Keratinocyte (primary cell): Measurements from ENCODE around the gene ADAMTS13.
"Not testable (repeated sequence)": the region's sequence is repeated elsewhere in the genome, so short reads cannot be mapped to it uniquely, and the experiment has no call there.

Experiments used
- CTCF ChIP-seq, 3 experiments: IDR thresholded peaks in 1 of 3; conservative IDR thresholded peaks in 1 of 3; optimal IDR thresholded peaks in 1 of 3; 2 replicates in 2 of 3; 3 replicates in 1 of 3; pipeline versions ENCODE3 to v1.5.1; 2011; ENCODE audit warnings: low read length in 3 of 3, mild to moderate bottlenecking in 3 of 3, moderate library complexity in 2 of 3, control low read depth in 1 of 3, inconsistent platforms in 1 of 3; ENCODE audit not compliant: insufficient read depth in 2 of 3; ENCODE audit errors: extremely low read depth in 1 of 3
- EZH2 ChIP-seq: IDR thresholded peaks from one replicate; pipeline ENCODE4 v1.6.1; 2012; ENCODE audit warnings: inconsistent platforms, mild to moderate bottlenecking, low read length, moderate library complexity

GRCh38 chr9:133377280-133377679 is 44.9 kb upstream of the ADAMTS13 start:
- not testable (repeated sequence) for TF ChIP-seq CTCF (optimal IDR thresholded peaks at IDR 0.05 in 1 of 3, IDR thresholded peaks at IDR 0.05 in 1 of 3, conservative IDR thresholded peaks at IDR 0.05 in 1 of 3; ENCODE audit: extremely low read depth in 1 of 3, insufficient read depth in 2 of 3, low read length in 3 of 3); EZH2
